Measurements from ENCODE around the gene ENAM. TPM values are rescaled to one million over a fixed set of nuclear protein-coding genes. Genes with fewer than 3 reads are reported as not detected.

ENAM gene
- total and polyA plus RNA-seq, 2 of the 13 experiments (the other 11 are each of a cell fraction or from before 2014, with no cell fraction given), result not detected

GRCh38 chr4:70601422-70602039 lies 27.0 kb upstream of the ENAM start (continued):
- TF ChIP-seq ZNF687 (CRISPR knock-in tag; IDR thresholded peaks at IDR 0.05) (no peak), ZNF260 (CRISPR knock-in tag; IDR thresholded peaks at IDR 0.05; ENCODE audit: borderline replicate concordance, low read depth) (no peak)
- TF ChIP-seq, protein P1, sequence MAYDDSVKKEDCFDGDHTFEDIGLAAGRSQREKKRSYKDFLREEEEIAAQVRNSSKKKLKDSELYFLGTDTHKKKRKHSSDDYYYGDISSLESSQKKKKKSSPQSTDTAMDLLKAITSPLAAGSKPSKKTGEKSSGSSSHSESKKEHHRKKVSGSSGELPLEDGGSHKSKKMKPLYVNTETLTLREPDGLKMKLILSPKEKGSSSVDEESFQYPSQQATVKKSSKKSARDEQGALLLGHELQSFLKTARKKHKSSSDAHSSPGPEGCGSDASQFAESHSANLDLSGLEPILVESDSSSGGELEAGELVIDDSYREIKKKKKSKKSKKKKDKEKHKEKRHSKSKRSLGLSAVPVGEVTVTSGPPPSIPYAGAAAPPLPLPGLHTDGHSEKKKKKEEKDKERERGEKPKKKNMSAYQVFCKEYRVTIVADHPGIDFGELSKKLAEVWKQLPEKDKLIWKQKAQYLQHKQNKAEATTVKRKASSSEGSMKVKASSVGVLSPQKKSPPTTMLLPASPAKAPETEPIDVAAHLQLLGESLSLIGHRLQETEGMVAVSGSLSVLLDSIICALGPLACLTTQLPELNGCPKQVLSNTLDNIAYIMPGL (CRISPR knock-in tag; IDR thresholded peaks at IDR 0.05; ENCODE audit: borderline replicate concordance in 1 of 2, low read depth in 1 of 2), result no peak

- no peaks in the 10 kb centered on the region for H3K9me3 ChIP-seq (ENCODE audit: low read length)
- no peak overlapping the region for H3K4me3 ChIP-seq (replicated peaks in 1 of 3; ENCODE audit: insufficient read depth in 1 of 3, low read depth in 2 of 3, low read length in 3 of 3)
- no peak for DNase-seq (ENCODE audit: low spot score)
- ChIA-PET CTCF (ENCODE audit: low intra/inter-chr PET ratio, low total read pairs) (no interaction called here), POLR2A (no interaction called here)
- no peak overlapping the region for H3K4me2 ChIP-seq (ENCODE audit: low read depth, low read length)
- H3K4me1 ChIP-seq (ENCODE audit: insufficient read depth, low read length), result no peaks in the 10 kb centered on the region
- no peaks in the 10 kb centered on the region for H4K20me1 ChIP-seq (ENCODE audit: insufficient read depth, low read length)
- no peaks in the 10 kb centered on the region for H3K36me3 ChIP-seq (replicated peaks in 1 of 2; ENCODE audit: control insufficient read depth in 1 of 2, insufficient read depth in 2 of 2, low read length in 2 of 2)
- H3K9ac ChIP-seq (ENCODE audit: insufficient read depth, low read depth, low read length), result no peak overlapping the region
- H3K27me3 ChIP-seq (ENCODE audit: control insufficient read depth in 1 of 2, insufficient read depth in 2 of 2, low read length in 2 of 2), result no peaks in the 10 kb centered on the region
- H3K79me2 ChIP-seq (ENCODE audit: insufficient read depth, low read length), result no peaks in the 10 kb centered on the region
- no peak for ATAC-seq
- in situ Hi-C loops (cut with HindIII; ENCODE audit: extremely low pct_ligation_motif_present, low pct_unique_long_range_greater_than_20kb), result no loop called here
- no peak overlapping the region for H3K27ac ChIP-seq (ENCODE audit: extremely low read length, insufficient read depth, low read length)
- BruUV-seq (replicated peaks), result no TSS peak
- intact Hi-C loops (cut with micrococcal nuclease; ENCODE audit: unreplicated experiment), result loop anchor here (5.0 to 10.0 kb wide), 3 partner anchors 83 to 1701 kb away; partner anchors contain the start of gene UTP3
- 11% methylated on average over 3 of the region's 3 CpGs for WGBS (ENCODE audit: low lambda C conversion rate)
- H2AFZ ChIP-seq (ENCODE audit: low read length), result no peak overlapping the region
- FAIRE-seq, result no peak
- TF ChIP-seq, protein P2, sequence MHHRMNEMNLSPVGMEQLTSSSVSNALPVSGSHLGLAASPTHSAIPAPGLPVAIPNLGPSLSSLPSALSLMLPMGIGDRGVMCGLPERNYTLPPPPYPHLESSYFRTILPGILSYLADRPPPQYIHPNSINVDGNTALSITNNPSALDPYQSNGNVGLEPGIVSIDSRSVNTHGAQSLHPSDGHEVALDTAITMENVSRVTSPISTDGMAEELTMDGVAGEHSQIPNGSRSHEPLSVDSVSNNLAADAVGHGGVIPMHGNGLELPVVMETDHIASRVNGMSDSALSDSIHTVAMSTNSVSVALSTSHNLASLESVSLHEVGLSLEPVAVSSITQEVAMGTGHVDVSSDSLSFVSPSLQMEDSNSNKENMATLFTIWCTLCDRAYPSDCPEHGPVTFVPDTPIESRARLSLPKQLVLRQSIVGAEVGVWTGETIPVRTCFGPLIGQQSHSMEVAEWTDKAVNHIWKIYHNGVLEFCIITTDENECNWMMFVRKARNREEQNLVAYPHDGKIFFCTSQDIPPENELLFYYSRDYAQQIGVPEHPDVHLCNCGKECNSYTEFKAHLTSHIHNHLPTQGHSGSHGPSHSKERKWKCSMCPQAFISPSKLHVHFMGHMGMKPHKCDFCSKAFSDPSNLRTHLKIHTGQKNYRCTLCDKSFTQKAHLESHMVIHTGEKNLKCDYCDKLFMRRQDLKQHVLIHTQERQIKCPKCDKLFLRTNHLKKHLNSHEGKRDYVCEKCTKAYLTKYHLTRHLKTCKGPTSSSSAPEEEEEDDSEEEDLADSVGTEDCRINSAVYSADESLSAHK (CRISPR knock-in tag; IDR thresholded peaks at IDR 0.05; ENCODE audit: borderline replicate concordance), result no peak
- TF ChIP-seq ZBTB44 (CRISPR knock-in tag; IDR thresholded peaks at IDR 0.05) (no peak), ZNF24 (IDR thresholded peaks at IDR 0.05) (no peak), ZNF205 (CRISPR knock-in tag; IDR thresholded peaks at IDR 0.05) (no peak), YY1 (IDR thresholded peaks at IDR 0.05; ENCODE audit: insufficient read depth, insufficient replicate concordance, low read depth, low read length) (no peak), KDM2A (CRISPR knock-in tag; IDR thresholded peaks at IDR 0.05; ENCODE audit: borderline replicate concordance, low read depth) (no peak), CEBPB (IDR thresholded peaks at IDR 0.05; ENCODE audit: borderline replicate concordance, low read depth, low read length) (no peak), RAD21 (CRISPR knock-in tag; IDR thresholded peaks at IDR 0.05) (no peak)
Measured at GRCh38 chr4:70603856-70604255, 24.7 kb upstream of the ENAM start.
